Measurements from ENCODE around the gene SLC25A21.

DNA sequence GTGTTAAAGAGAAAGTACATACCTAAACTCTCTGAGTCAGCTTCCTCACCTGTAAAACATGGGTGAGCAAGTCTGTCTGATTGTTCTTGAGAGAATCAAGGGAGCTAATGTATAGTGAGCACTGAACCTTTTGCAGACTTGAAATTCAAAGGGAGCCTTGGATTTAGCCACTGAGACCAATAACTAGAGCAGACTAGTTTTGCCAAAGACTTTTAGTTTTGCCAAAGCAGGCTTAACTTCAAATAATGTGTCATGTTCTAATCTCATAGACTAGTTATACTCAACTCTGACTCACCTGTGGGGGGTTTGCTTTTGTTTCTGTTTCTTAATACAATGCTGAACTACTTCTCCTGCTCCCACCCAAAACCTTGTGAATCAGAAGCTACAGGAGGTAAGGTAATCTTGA, 123.7 kb downstream of the SLC25A21 start:
- TF ChIP-seq POLR2AphosphoS5 (IDR thresholded peaks at IDR 0.05; ENCODE audit: borderline replicate concordance, low read depth, low read length) (no peak), EZH2 (IDR thresholded peaks at IDR 0.05) (no peak), FOXP2 (optimal IDR thresholded peaks at IDR 0.05; ENCODE audit: control extremely low read depth, extremely low read length, insufficient read depth) (no peak)

All from SK-N-MC (cell line).